Measurements from ENCODE around the gene FBXO22. TPM values are rescaled to one million over a fixed set of nuclear protein-coding genes. Genes with fewer than 3 reads are reported as not detected.

The FBXO22 gene
- total and polyA plus RNA-seq, 2 of the 8 experiments (the other 6 are each of a cell fraction or from before 2014, with no cell fraction given), result 33.2 to 67.3 TPM

GRCh38 chr15:75928680-75929608 is 25.3 kb downstream of the FBXO22 start (continued):
- TF ChIP-seq CTCF (IDR thresholded peaks at IDR 0.05; ENCODE audit: control extremely low read depth in 1 of 3, insufficient read depth in 1 of 3, low read depth in 1 of 3, low read length in 3 of 3), result peak; percentile 60 to 87 (median 76)
- no peak for TF ChIP-seq SIN3A (conservative IDR thresholded peaks at IDR 0.05 in 1 of 2, IDR thresholded peaks at IDR 0.05 in 1 of 2; ENCODE audit: low read depth in 1 of 2, low read length in 2 of 2)
- TF ChIP-seq RAD21 (IDR thresholded peaks at IDR 0.05 in 1 of 2, conservative IDR thresholded peaks at IDR 0.05 in 1 of 2; ENCODE audit: low read depth in 2 of 2, low read length in 2 of 2), result peak; percentile 68 to 76
- 0 out of 2 replicates have a peak, but pooled peaks have one; percentile 39 for TF ChIP-seq JUND (IDR thresholded peaks at IDR 0.05; ENCODE audit: low read length)
- no peak for TF ChIP-seq BRCA1 (IDR thresholded peaks at IDR 0.05; ENCODE audit: low read depth, low read length)
- TF ChIP-seq SRF (IDR thresholded peaks at IDR 0.05; ENCODE audit: low read depth, low read length), result no peak
- no peak for TF ChIP-seq CHD2 (IDR thresholded peaks at IDR 0.05; ENCODE audit: low read length)
- TF ChIP-seq CEBPB (IDR thresholded peaks at IDR 0.05; ENCODE audit: low read depth, low read length), result no peak
- no peak for TF ChIP-seq KDM5A (IDR thresholded peaks at IDR 0.05; ENCODE audit: low read length)
- TF ChIP-seq SAP30 (IDR thresholded peaks at IDR 0.05; ENCODE audit: insufficient read depth, insufficient replicate concordance, low read length), result no peak
- TF ChIP-seq TBP (IDR thresholded peaks at IDR 0.05; ENCODE audit: low read depth, low read length), result no peak
